HEK293 (cell line): ENCODE data around the gene SKOR2.

Source experiments
- CTCF ChIA-PET: fragments of 350-600 bp; formaldehyde crosslinking; extraction: SDS; loops from one replicate; lab custom pipeline; 2021; ENCODE audit warnings: antibody characterized with exemption; lab: Yijun Ruan, JAX
- POLR2A ChIA-PET: fragments of 300-600 bp; formaldehyde crosslinking; extraction: SDS; loops from one replicate; lab custom pipeline; 2020; ENCODE audit warnings: antibody characterized with exemption, inconsistent platforms; lab: Yijun Ruan, JAX
- H3K27ac ChIP-seq: fragments of 200-500 bp; sonication (Bioruptor generic); 2 replicates; pipeline ENCODE4 v1.5.1; 2014; ENCODE audit warnings: low read depth, low read length, control low read depth, inconsistent platforms; ENCODE audit errors: extremely low read depth
- H3K36me3 ChIP-seq, 2 experiments: fragments of 200-500 bp in 1 of 2; sonication (Bioruptor generic) in 1 of 2; 1 replicate in 1 of 2; 2 replicates in 1 of 2; pipeline ENCODE4 v1.5.1; 2014 to 2017; ENCODE audit warnings: inconsistent platforms in 2 of 2, low read length in 2 of 2; ENCODE audit not compliant: control insufficient read depth in 2 of 2, insufficient read depth in 1 of 2
- H3K4me1 ChIP-seq: fragments of 200-500 bp; sonication (Bioruptor generic); 2 replicates; pipeline ENCODE4 v1.5.1; 2014; ENCODE audit warnings: mild to moderate bottlenecking, low read length, inconsistent platforms; ENCODE audit not compliant: control insufficient read depth, insufficient read depth
- H3K4me3 ChIP-seq: 2 replicates; pipeline ENCODE4 v1.5.1; 2011; ENCODE audit warnings: low read depth, mild to moderate bottlenecking, control low read depth, low read length, moderate library complexity
- H3K9me3 ChIP-seq: fragments of 200-500 bp; sonication (Bioruptor generic); 2 replicates; pipeline ENCODE4 v1.5.1; 2014; ENCODE audit warnings: low read depth, low read length, inconsistent platforms; ENCODE audit not compliant: control insufficient read depth, insufficient read depth
- FEZF1 ChIP-seq: fragments of 450-650 bp; formaldehyde crosslinking; IDR thresholded peaks from 2 replicates; pipeline ENCODE4 v1.5.1; 2016; ENCODE audit warnings: missing biosample characterization, missing genetic modification characterization
- GFI1B ChIP-seq: fragments of 450-650 bp; formaldehyde crosslinking; IDR thresholded peaks from 2 replicates; pipeline ENCODE4 v1.5.1; 2016; ENCODE audit warnings: missing biosample characterization, missing genetic modification characterization
- KLF9 ChIP-seq: fragments of 450-650 bp; formaldehyde crosslinking; IDR thresholded peaks from 2 replicates; pipeline ENCODE4 v1.5.1; 2016; ENCODE audit warnings: missing biosample characterization, missing genetic modification characterization, low read depth
- OSR2 ChIP-seq: fragments of 450-650 bp; formaldehyde crosslinking; IDR thresholded peaks from 2 replicates; pipeline ENCODE4 v1.5.1; 2016; ENCODE audit warnings: missing biosample characterization, missing genetic modification characterization
- PRDM1 ChIP-seq: fragments of 450-650 bp; formaldehyde crosslinking; IDR thresholded peaks from 2 replicates; pipeline ENCODE4; 2016; ENCODE audit warnings: missing biosample characterization, missing genetic modification characterization
- YY2 ChIP-seq: fragments of 450-650 bp; formaldehyde crosslinking; IDR thresholded peaks from 2 replicates; pipeline ENCODE4 v1.5.1; 2016; ENCODE audit warnings: missing biosample characterization, missing genetic modification characterization
- ZFHX2 ChIP-seq: fragments of 450-650 bp; formaldehyde crosslinking; conservative IDR thresholded peaks from 2 replicates; pipeline ENCODE4 v1.5.1; 2016; ENCODE audit warnings: missing biosample characterization, missing genetic modification characterization
- ZFP37 ChIP-seq: fragments of 450-650 bp; formaldehyde crosslinking; IDR thresholded peaks from 2 replicates; pipeline ENCODE4 v1.5.1; 2016; ENCODE audit warnings: missing biosample characterization, missing genetic modification characterization
- ZNF10 ChIP-seq: fragments of 450-650 bp; formaldehyde crosslinking; IDR thresholded peaks from 2 replicates; pipeline ENCODE4 v1.5.1; 2017; ENCODE audit warnings: missing biosample characterization, missing genetic modification characterization
- ZNF121 ChIP-seq: fragments of 450-650 bp; formaldehyde crosslinking; IDR thresholded peaks from 2 replicates; pipeline ENCODE4 v1.5.1; 2016; ENCODE audit warnings: missing biosample characterization, missing genetic modification characterization
- ZNF133 ChIP-seq: fragments of 450-650 bp; formaldehyde crosslinking; IDR thresholded peaks from 2 replicates; pipeline ENCODE4 v1.5.1; 2016; ENCODE audit warnings: missing biosample characterization, missing genetic modification characterization
- ZNF157 ChIP-seq: fragments of 450-650 bp; formaldehyde crosslinking; IDR thresholded peaks from 2 replicates; pipeline ENCODE4 v1.5.1; 2016; ENCODE audit warnings: missing biosample characterization, missing genetic modification characterization
- ZNF24 ChIP-seq: fragments of 450-650 bp; formaldehyde crosslinking; IDR thresholded peaks from 2 replicates; pipeline ENCODE4 v1.5.1; 2016; ENCODE audit warnings: missing biosample characterization, missing genetic modification characterization
- ZNF335 ChIP-seq: fragments of 450-650 bp; formaldehyde crosslinking; conservative IDR thresholded peaks from 2 replicates; pipeline ENCODE4 v1.5.1; 2016; ENCODE audit warnings: missing biosample characterization, missing genetic modification characterization
- ZNF394 ChIP-seq: fragments of 450-650 bp; formaldehyde crosslinking; IDR thresholded peaks from 2 replicates; pipeline ENCODE4 v1.5.1; 2016; ENCODE audit warnings: missing biosample characterization, missing genetic modification characterization, mild to moderate bottlenecking, moderate library complexity, borderline replicate concordance
- ZNF501 ChIP-seq: fragments of 450-650 bp; formaldehyde crosslinking; IDR thresholded peaks from 2 replicates; pipeline ENCODE4 v1.5.1; 2016; ENCODE audit warnings: missing biosample characterization, missing genetic modification characterization
- ZNF548 ChIP-seq: fragments of 450-650 bp; formaldehyde crosslinking; IDR thresholded peaks from 2 replicates; pipeline ENCODE4 v1.5.1; 2016; ENCODE audit warnings: missing biosample characterization, missing genetic modification characterization
- ZNF830 ChIP-seq: fragments of 450-650 bp; IDR thresholded peaks from 2 replicates; pipeline ENCODE4 v1.5.0; 2018; ENCODE audit warnings: missing biosample characterization, missing genetic modification characterization, low read depth, mild to moderate bottlenecking, moderate library complexity
- ZSCAN16 ChIP-seq: fragments of 450-650 bp; formaldehyde crosslinking; IDR thresholded peaks from 2 replicates; pipeline ENCODE4 v1.5.1; 2016; ENCODE audit warnings: missing biosample characterization, missing genetic modification characterization
- TF ChIP-seq, protein P1 (sequence below): fragments of 450-650 bp; formaldehyde crosslinking; IDR thresholded peaks from 2 replicates; pipeline ENCODE4 v1.5.1; 2016; ENCODE audit warnings: missing biosample characterization, missing genetic modification characterization
- TF ChIP-seq, protein P2 (sequence below): fragments of 450-650 bp; formaldehyde crosslinking; IDR thresholded peaks from 2 replicates; pipeline ENCODE4 v1.5.1; 2016; ENCODE audit warnings: missing biosample characterization, missing genetic modification characterization
- TF ChIP-seq, protein P3 (sequence below): fragments of 450-650 bp; formaldehyde crosslinking; IDR thresholded peaks from 2 replicates; pipeline ENCODE4 v1.5.1; 2016; ENCODE audit warnings: missing biosample characterization, missing genetic modification characterization
- TF ChIP-seq, protein P4 (sequence below): fragments of 450-650 bp; formaldehyde crosslinking; IDR thresholded peaks from 2 replicates; pipeline ENCODE4 v1.5.1; 2016; ENCODE audit warnings: missing biosample characterization, missing genetic modification characterization
- TF ChIP-seq, protein P5 (sequence below): fragments of 450-650 bp; formaldehyde crosslinking; IDR thresholded peaks from 2 replicates; pipeline ENCODE4 v1.5.1; 2016; ENCODE audit warnings: missing biosample characterization, missing genetic modification characterization

Gene SKOR2

DNA sequence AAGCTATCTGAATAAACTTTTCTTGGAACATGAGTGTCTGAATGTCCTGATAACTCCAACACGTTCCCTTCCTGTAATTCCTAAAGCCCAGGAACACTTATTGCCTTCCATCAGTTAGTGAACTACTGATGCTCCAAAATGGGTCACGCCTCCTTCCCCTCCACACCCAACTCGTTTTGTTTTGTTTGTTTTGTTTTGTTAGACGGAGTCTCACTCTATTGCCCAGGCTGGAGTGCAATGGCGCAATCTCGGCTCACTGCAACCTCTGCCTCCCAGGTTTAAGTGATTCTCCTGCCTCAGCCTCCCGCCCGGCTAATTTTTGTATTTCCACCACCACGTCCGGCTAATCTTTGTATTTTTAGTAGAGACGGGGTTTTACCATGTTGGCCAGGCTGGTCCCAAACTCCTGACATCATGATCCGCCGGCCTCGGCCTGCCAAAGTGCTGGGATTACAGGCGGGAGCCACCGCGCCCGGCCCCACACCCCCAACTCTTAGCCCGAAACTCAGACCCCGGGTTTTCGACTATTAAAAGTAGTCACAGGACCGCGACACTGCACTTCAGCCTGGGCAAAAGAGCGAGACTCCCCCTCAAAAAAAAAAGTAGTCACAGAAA is 76.1 kb downstream of the SKOR2 start:
- TF ChIP-seq KLF9 (tag by site-specific recombination) (peak; percentile 69), ZNF335 (tag by site-specific recombination) (peak; percentile 75), ZNF133 (no peak), ZFP37 (tag by site-specific recombination) (no peak), ZFHX2 (tag by site-specific recombination) (no peak), ZNF548 (peak; percentile 18; the same call in 1 of the 2 replicates), ZNF121 (tag by site-specific recombination) (peak; percentile 100), ZNF830 (tag by site-specific recombination) (no peak), GFI1B (tag by site-specific recombination) (peak; percentile 66; the same call in 1 of the 2 replicates), ZNF24 (tag by site-specific recombination) (peak; percentile 73; the same call in 1 of the 2 replicates), YY2 (tag by site-specific recombination) (0 out of 2 replicates have a peak, but pooled peaks have one; percentile 40)
- TF ChIP-seq, protein P1, sequence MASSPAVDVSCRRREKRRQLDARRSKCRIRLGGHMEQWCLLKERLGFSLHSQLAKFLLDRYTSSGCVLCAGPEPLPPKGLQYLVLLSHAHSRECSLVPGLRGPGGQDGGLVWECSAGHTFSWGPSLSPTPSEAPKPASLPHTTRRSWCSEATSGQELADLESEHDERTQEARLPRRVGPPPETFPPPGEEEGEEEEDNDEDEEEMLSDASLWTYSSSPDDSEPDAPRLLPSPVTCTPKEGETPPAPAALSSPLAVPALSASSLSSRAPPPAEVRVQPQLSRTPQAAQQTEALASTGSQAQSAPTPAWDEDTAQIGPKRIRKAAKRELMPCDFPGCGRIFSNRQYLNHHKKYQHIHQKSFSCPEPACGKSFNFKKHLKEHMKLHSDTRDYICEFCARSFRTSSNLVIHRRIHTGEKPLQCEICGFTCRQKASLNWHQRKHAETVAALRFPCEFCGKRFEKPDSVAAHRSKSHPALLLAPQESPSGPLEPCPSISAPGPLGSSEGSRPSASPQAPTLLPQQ (tag by site-specific recombination) = 0 out of 2 replicates have a peak, but pooled peaks have one; percentile 5
- TF ChIP-seq, protein P2, sequence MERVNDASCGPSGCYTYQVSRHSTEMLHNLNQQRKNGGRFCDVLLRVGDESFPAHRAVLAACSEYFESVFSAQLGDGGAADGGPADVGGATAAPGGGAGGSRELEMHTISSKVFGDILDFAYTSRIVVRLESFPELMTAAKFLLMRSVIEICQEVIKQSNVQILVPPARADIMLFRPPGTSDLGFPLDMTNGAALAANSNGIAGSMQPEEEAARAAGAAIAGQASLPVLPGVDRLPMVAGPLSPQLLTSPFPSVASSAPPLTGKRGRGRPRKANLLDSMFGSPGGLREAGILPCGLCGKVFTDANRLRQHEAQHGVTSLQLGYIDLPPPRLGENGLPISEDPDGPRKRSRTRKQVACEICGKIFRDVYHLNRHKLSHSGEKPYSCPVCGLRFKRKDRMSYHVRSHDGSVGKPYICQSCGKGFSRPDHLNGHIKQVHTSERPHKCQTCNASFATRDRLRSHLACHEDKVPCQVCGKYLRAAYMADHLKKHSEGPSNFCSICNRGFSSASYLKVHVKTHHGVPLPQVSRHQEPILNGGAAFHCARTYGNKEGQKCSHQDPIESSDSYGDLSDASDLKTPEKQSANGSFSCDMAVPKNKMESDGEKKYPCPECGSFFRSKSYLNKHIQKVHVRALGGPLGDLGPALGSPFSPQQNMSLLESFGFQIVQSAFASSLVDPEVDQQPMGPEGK (tag by site-specific recombination) = no peak
- TF ChIP-seq, protein P3, sequence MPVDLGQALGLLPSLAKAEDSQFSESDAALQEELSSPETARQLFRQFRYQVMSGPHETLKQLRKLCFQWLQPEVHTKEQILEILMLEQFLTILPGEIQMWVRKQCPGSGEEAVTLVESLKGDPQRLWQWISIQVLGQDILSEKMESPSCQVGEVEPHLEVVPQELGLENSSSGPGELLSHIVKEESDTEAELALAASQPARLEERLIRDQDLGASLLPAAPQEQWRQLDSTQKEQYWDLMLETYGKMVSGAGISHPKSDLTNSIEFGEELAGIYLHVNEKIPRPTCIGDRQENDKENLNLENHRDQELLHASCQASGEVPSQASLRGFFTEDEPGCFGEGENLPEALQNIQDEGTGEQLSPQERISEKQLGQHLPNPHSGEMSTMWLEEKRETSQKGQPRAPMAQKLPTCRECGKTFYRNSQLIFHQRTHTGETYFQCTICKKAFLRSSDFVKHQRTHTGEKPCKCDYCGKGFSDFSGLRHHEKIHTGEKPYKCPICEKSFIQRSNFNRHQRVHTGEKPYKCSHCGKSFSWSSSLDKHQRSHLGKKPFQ (tag by site-specific recombination) = no peak
- Histone ChIP-seq H3K4me3 (peak overlapping the region; percentile 90), H3K4me1 (peaks cover 12% of the 10 kb centered on the region), H3K9me3 (no peaks in the 10 kb centered on the region), H3K36me3 (peaks cover 0 to 7% of the 10 kb centered on the region in 2 experiments; a peak in 1 of 3 replicates), H3K27ac (peak overlapping the region; percentile 91)
- ChIA-PET POLR2A (interaction anchor here (0.8 to 1.7 kb wide), 3 partner anchors 11 to 70 kb away, joined by 3 to 14 read pairs (median 3); partner anchors contain the start of gene HDHD2), CTCF (interaction anchor here (0.6 to 0.8 kb wide), 2 partner anchors 21 to 121 kb away, joined by 3 read pairs; no protein-coding TSS in a partner anchor)

DNA sequence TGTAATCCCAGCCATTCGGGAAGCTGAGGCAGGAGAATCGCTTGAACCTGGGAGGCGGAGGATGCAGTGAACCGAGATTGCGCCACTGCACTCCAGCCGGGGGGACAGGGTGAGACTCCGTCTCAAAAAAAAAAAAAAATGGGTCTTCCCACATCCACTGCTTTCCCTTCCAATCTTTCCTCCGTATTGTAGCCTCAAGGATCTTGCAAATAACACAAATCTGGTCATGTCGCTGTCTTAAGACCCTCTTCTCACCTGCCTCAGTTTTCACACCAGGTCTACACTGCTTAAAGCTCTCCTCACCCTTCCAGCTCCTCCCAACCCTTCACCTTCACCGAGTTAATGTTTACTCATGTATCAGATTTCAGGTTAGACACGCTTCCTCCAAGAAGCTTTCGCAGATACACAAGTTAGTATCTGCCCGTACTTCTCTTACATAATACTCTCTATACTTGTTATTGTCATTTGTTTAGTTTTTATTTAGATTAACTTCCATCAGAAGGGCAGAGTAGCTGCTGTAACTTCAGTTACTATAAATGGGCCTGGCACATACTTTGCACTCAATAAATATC is 76.8 kb downstream of the SKOR2 start:
- Histone ChIP-seq H3K4me3 (peak overlapping the region; percentile 90), H3K36me3 (peaks cover 0 to 7% of the 10 kb centered on the region in 2 experiments; a peak in 1 of 3 replicates), H3K9me3 (no peaks in the 10 kb centered on the region), H3K4me1 (peaks cover 12% of the 10 kb centered on the region), H3K27ac (no peak overlapping the region)
- POLR2A ChIA-PET = interaction anchor here (0.8 to 1.7 kb wide), 3 partner anchors 11 to 70 kb away, joined by 3 to 14 read pairs (median 3); partner anchors contain the start of gene HDHD2
- CTCF ChIA-PET = interaction anchor here (0.6 to 0.8 kb wide), 3 partner anchors 20 to 120 kb away, joined by 3 read pairs; no protein-coding TSS in a partner anchor
- TF ChIP-seq ZNF394 (peak; percentile 44; the same call in 1 of the 2 replicates), ZNF157 (no peak), OSR2 (0 out of 2 replicates have a peak, but pooled peaks have one; percentile 36), ZSCAN16 (tag by site-specific recombination) (no peak), ZNF24 (tag by site-specific recombination) (no peak), ZNF501 (tag by site-specific recombination) (no peak), FEZF1 (tag by site-specific recombination) (no peak), ZNF10 (tag by site-specific recombination) (peak; percentile 100), PRDM1 (tag by site-specific recombination) (peak; percentile 46; the same call in 1 of the 2 replicates)
- TF ChIP-seq, protein P4, sequence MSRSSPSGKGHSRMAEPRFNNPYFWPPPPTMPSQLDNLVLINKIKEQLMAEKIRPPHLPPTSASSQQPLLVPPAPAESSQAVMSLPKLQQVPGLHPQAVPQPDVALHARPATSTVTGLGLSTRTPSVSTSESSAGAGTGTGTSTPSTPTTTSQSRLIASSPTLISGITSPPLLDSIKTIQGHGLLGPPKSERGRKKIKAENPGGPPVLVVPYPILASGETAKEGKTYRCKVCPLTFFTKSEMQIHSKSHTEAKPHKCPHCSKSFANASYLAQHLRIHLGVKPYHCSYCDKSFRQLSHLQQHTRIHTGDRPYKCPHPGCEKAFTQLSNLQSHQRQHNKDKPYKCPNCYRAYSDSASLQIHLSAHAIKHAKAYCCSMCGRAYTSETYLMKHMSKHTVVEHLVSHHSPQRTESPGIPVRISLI (tag by site-specific recombination) = no peak
- TF ChIP-seq, protein P5, sequence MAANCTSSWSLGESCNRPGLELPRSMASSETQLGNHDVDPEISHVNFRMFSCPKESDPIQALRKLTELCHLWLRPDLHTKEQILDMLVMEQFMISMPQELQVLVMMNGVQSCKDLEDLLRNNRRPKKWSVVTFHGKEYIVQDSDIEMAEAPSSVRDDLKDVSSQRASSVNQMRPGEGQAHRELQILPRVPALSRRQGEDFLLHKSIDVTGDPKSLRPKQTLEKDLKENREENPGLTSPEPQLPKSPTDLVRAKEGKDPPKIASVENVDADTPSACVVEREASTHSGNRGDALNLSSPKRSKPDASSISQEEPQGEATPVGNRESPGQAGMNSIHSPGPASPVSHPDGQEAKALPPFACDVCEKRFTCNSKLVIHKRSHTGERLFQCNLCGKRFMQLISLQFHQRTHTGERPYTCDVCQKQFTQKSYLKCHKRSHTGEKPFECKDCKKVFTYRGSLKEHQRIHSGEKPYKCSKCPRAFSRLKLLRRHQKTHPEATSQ (tag by site-specific recombination) = no peak
- TF ChIP-seq, protein P3 (tag by site-specific recombination) = no peak
